HG02678 (cell line): ENCODE data around the gene OGFOD1.
A peak's percentile ranks its signal among the peaks of the same experiment; 100 is the strongest.

Source experiments
- ATAC-seq: cut with Tn5 transposase; IDR thresholded peaks from one replicate; pipeline ENCODE4 v1.9.1; 2021; ENCODE audit warnings: mild to moderate bottlenecking, moderate library complexity; ENCODE audit not compliant: unreplicated experiment

The OGFOD1 gene

GRCh38 chr16:56519459-56520250 is 68.3 kb downstream of the OGFOD1 start, which contains the start of gene BBS2:
Gene BBS2 (minus strand): TSS chr16:56520024. CDS start chr16:56519862, 162 bp downstream.
- ATAC-seq, result peak; percentile 86

- ATAC-seq, result no peak
Observed at GRCh38 chr16:56520251-56520577, 68.9 kb downstream of the OGFOD1 start.

GRCh38 chr16:56525236-56525635 is 73.9 kb downstream of the OGFOD1 start:
- no peak for ATAC-seq
